ENCODE measurements around the gene GTF2H2C.
"Not testable (repeated sequence)": the region's sequence is repeated elsewhere in the genome, so short reads cannot be mapped to it uniquely, and the experiment has no call there.

DNA sequence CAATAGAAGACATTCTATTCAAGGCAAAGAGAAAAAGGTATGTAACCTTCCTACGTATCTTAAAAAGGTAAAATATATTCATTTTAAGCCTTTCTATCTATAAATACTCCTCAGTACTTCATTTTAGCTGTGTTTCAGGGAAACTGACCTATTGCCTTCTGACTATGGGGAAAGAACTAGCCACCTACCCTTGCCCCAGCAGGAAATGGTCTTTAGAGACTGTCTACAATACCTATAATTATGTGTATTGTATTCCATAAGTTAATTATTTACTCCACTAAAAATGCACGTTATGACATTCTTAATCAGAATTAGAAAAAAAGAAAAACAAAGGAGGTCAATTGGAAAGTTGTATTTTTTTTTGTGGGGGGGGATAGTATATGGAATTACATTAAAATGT, 6.2 kb downstream of the GTF2H2C start:
- TF ChIP-seq, protein P1, sequence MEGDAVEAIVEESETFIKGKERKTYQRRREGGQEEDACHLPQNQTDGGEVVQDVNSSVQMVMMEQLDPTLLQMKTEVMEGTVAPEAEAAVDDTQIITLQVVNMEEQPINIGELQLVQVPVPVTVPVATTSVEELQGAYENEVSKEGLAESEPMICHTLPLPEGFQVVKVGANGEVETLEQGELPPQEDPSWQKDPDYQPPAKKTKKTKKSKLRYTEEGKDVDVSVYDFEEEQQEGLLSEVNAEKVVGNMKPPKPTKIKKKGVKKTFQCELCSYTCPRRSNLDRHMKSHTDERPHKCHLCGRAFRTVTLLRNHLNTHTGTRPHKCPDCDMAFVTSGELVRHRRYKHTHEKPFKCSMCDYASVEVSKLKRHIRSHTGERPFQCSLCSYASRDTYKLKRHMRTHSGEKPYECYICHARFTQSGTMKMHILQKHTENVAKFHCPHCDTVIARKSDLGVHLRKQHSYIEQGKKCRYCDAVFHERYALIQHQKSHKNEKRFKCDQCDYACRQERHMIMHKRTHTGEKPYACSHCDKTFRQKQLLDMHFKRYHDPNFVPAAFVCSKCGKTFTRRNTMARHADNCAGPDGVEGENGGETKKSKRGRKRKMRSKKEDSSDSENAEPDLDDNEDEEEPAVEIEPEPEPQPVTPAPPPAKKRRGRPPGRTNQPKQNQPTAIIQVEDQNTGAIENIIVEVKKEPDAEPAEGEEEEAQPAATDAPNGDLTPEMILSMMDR (conservative IDR thresholded peaks at IDR 0.05 in 1 of 2, IDR thresholded peaks at IDR 0.05 in 1 of 2; ENCODE audit: extremely low read depth in 1 of 2, insufficient read depth in 1 of 2, low read depth in 1 of 2, low read length in 2 of 2) = not testable (repeated sequence)
- not testable (repeated sequence) for TF ChIP-seq EZH2 (IDR thresholded peaks at IDR 0.05; ENCODE audit: borderline replicate concordance, low read length)

All from mammary epithelial cell (primary cell).